Measurements from ENCODE around the gene TMEM119. TPM values are rescaled to one million over a fixed set of nuclear protein-coding genes. Genes with fewer than 3 reads are reported as not detected.
A peak's percentile ranks its signal among the peaks of the same experiment; 100 is the strongest.
"Not testable (repeated sequence)": the region's sequence is repeated elsewhere in the genome, so short reads cannot be mapped to it uniquely, and the experiment has no call there.

Gene TMEM119
- total and polyA plus RNA-seq, 2 experiments from 2014 or later, result 54.4 to 69.7 TPM

DNA sequence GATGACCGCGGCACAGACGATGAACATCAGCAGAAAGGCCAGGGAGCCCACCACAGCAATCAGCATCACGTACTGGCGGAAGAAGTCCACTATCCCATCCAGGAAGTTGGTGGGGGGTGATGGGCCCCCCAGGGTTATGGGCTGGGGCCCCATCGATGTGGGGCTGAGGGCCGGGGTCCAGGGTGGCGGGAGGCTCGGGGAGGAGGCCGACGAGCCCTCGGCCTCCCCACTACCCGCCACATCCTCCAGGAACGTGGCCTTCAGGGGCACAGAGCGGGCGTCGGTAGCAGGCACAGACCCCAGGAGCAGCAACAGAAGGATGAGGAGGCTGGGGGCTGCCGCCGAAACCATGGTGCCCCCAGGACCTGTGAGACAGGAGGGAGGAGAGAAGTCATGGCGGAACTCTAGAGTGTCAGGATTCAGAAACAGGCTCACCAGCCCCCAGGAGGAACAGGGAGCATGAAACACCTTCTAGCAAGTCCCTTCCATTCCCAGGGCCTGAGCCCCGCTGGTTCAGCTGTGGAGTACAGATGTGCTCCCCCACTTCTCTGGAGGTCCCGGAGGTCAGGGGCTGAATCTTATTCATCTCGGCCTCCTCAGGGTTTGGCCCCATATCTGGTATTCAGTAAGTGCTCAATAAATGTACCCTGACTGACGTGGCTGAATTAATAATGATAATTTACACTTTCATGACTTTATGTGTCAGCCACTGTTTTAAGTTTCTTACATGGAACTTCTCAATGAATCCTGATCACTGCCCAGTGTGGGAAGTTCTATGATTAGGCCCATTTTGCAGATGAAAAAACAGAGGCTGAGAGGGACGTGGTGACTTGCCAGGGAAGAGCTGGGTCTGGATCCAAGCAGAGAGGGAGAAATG, 5.6 kb downstream of the TMEM119 start:
- H3K27me3 ChIP-seq, result no peaks in the 10 kb centered on the region
- WGBS (ENCODE audit: low lambda C conversion rate, missing lambda C conversion rate), result 97% methylated on average over 23 of the region's 25 CpGs
- H3K27ac ChIP-seq, result no peak overlapping the region
- no peak for DNase-seq (ENCODE audit: low spot score)
- H3K79me2 ChIP-seq, result peaks cover 24% of the 10 kb centered on the region
- no peak overlapping the region for H3K4me2 ChIP-seq
- TF ChIP-seq, protein P1, sequence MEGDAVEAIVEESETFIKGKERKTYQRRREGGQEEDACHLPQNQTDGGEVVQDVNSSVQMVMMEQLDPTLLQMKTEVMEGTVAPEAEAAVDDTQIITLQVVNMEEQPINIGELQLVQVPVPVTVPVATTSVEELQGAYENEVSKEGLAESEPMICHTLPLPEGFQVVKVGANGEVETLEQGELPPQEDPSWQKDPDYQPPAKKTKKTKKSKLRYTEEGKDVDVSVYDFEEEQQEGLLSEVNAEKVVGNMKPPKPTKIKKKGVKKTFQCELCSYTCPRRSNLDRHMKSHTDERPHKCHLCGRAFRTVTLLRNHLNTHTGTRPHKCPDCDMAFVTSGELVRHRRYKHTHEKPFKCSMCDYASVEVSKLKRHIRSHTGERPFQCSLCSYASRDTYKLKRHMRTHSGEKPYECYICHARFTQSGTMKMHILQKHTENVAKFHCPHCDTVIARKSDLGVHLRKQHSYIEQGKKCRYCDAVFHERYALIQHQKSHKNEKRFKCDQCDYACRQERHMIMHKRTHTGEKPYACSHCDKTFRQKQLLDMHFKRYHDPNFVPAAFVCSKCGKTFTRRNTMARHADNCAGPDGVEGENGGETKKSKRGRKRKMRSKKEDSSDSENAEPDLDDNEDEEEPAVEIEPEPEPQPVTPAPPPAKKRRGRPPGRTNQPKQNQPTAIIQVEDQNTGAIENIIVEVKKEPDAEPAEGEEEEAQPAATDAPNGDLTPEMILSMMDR (IDR thresholded peaks at IDR 0.05; ENCODE audit: poor library complexity), result no peak
- TF ChIP-seq EZH2phosphoT487 (IDR thresholded peaks at IDR 0.05; ENCODE audit: low read depth, severe bottlenecking, unreplicated experiment), result no peak
- no peak for TF ChIP-seq EZH2 (IDR thresholded peaks at IDR 0.05; ENCODE audit: borderline replicate concordance)
- H3K4me3 ChIP-seq, result no peak overlapping the region
- H3K36me3 ChIP-seq (replicated peaks; ENCODE audit: insufficient read depth, low read depth), result no peaks in the 10 kb centered on the region
- H4K20me1 ChIP-seq (ENCODE audit: insufficient read depth, poor library complexity, severe bottlenecking), result no peaks in the 10 kb centered on the region
- peaks cover 21% of the 10 kb centered on the region for H3K4me1 ChIP-seq (ENCODE audit: insufficient read depth)
- H3K9me2 ChIP-seq (replicated peaks; ENCODE audit: insufficient read depth), result no peaks in the 10 kb centered on the region
- no peak overlapping the region for H2AFZ ChIP-seq
- H3K9me3 ChIP-seq (ENCODE audit: low read depth), result no peaks in the 10 kb centered on the region

DNA sequence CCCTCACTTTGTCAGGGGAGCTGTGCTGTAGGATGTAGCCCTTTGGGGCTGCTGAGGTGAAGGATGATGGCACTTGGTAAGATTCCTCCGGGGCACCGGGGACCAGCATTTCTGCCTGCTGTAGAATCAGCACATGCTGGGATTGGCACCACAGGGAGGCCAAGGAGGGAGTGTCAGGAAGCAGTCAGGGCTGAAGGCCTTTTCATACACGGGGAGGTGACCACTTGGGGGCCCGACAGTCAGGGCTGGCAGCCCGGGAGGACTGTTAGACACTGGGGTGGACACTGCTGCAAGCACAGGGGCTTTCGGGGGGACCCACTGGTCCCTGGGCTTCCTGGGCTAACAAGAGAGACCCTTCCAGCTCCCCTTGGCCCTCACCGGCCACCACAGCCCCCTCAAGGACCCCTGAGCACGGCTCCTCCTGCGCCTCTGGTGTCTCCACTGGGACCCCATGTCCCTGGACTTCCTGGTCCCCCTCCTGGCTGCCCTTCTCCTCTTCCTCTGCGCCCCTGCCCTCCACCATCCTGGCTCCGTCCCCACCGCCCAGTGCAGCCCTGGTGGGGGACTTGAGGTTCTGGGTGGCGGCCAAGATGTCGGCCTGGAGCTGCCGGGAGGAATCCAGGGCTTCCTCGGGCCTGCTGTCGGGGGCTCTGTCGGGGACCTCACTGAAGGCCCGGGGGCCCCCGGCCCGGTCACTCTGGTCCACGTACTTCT, 6.5 kb downstream of the TMEM119 start:
- DNase-seq (ENCODE audit: low spot score), result no peak
- Histone ChIP-seq H3K27ac (no peak overlapping the region), H2AFZ (no peak overlapping the region), H3K79me2 (peaks cover 16% of the 10 kb centered on the region), H3K9me3 (ENCODE audit: low read depth) (no peaks in the 10 kb centered on the region), H3K4me2 (no peak overlapping the region), H3K27me3 (no peaks in the 10 kb centered on the region), H3K4me1 (ENCODE audit: insufficient read depth) (peaks cover 21% of the 10 kb centered on the region), H3K9me2 (replicated peaks; ENCODE audit: insufficient read depth) (no peaks in the 10 kb centered on the region), H3K4me3 (no peak overlapping the region), H3K36me3 (replicated peaks; ENCODE audit: insufficient read depth, low read depth) (no peaks in the 10 kb centered on the region), H4K20me1 (ENCODE audit: insufficient read depth, poor library complexity, severe bottlenecking) (no peaks in the 10 kb centered on the region)
- WGBS (ENCODE audit: low lambda C conversion rate, missing lambda C conversion rate), result 94% methylated on average over 19 of the region's 22 CpGs
- TF ChIP-seq EZH2phosphoT487 (IDR thresholded peaks at IDR 0.05; ENCODE audit: low read depth, severe bottlenecking, unreplicated experiment) (no peak), EZH2 (IDR thresholded peaks at IDR 0.05; ENCODE audit: borderline replicate concordance) (no peak)
- TF ChIP-seq, protein P1 (IDR thresholded peaks at IDR 0.05; ENCODE audit: poor library complexity), result no peak

DNA sequence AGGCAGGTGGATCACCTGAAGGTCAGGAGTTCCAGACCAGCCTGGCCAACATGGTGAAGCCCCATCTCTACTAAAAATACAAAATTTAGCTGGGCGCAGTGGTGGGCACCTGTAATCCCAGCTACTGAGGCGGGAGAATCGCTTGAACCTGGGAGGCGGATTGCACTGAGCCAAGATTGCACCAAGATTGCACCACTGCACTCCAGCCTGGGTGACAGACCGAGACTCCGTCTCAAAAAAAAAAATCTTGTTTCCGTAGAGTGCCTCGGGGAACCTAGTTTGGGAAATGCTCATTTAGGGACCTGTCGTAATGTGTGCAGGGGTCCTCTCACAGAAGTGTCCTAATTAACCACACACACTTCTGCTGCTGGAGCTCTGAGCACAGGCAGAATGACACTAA, 7.4 kb downstream of the TMEM119 start:
- H4K20me1 ChIP-seq (ENCODE audit: insufficient read depth, poor library complexity, severe bottlenecking); H3K9me3 ChIP-seq (ENCODE audit: low read depth); H2AFZ ChIP-seq; H3K27me3 ChIP-seq; H3K79me2 ChIP-seq; DNase-seq (ENCODE audit: low spot score); H3K36me3 ChIP-seq (replicated peaks; ENCODE audit: insufficient read depth, low read depth); H3K9me2 ChIP-seq (replicated peaks; ENCODE audit: insufficient read depth); H3K4me3 ChIP-seq: not testable (repeated sequence)
- Histone ChIP-seq H3K4me2 (peak overlapping the region; percentile 68), H3K27ac (peak overlapping the region; percentile 81), H3K4me1 (ENCODE audit: insufficient read depth) (peaks cover 21% of the 10 kb centered on the region)
- WGBS (ENCODE audit: low lambda C conversion rate, missing lambda C conversion rate), result 93% methylated on average over 9 of the region's 9 CpGs

DNA sequence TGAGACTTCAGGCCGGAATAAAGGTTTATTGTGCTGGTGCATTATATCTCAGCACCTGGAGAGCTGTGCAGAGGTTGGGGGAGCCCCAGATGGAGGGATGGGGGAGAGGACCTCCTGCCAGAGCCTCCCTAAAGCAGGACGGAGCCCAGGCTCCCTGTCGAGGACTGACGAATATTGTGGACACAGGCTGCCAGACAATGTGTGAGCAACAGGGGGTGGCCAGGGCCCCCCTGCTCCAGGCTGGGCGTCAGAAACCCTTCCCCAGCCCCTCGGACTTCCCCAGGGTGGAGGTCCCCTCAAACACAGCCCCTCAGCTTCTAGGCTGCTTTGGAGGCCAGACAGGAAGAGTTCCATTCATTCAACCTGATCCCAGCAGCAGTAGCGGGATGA, 8.0 kb downstream of the TMEM119 start:
- TF ChIP-seq, protein P1 (IDR thresholded peaks at IDR 0.05; ENCODE audit: poor library complexity), result no peak
- TF ChIP-seq EZH2 (IDR thresholded peaks at IDR 0.05; ENCODE audit: borderline replicate concordance) (no peak), EZH2phosphoT487 (IDR thresholded peaks at IDR 0.05; ENCODE audit: low read depth, severe bottlenecking, unreplicated experiment) (no peak)
- H3K9me3 ChIP-seq (ENCODE audit: low read depth), result no peaks in the 10 kb centered on the region
- no peaks in the 10 kb centered on the region for H3K36me3 ChIP-seq (replicated peaks; ENCODE audit: insufficient read depth, low read depth)
- no peaks in the 10 kb centered on the region for H4K20me1 ChIP-seq (ENCODE audit: insufficient read depth, poor library complexity, severe bottlenecking)
- WGBS (ENCODE audit: low lambda C conversion rate, missing lambda C conversion rate), result 56% methylated on average over 7 of the region's 7 CpGs
- no peaks in the 10 kb centered on the region for H3K79me2 ChIP-seq
- H3K4me3 ChIP-seq, result no peak overlapping the region
- H3K27ac ChIP-seq, result peak overlapping the region; percentile 81
- H3K9me2 ChIP-seq (replicated peaks; ENCODE audit: insufficient read depth), result no peaks in the 10 kb centered on the region
- peak overlapping the region; percentile 68 for H3K4me2 ChIP-seq
- peaks cover 21% of the 10 kb centered on the region for H3K4me1 ChIP-seq (ENCODE audit: insufficient read depth)
- DNase-seq (ENCODE audit: low spot score), result no peak
- no peak overlapping the region for H2AFZ ChIP-seq
- no peaks in the 10 kb centered on the region for H3K27me3 ChIP-seq
